ENCODE data around the gene GNAI1.

The GNAI1 gene

GRCh38 chr7:80216996-80217842 lies 82.6 kb downstream of the GNAI1 start:
- DNase-seq: no peak

DNA sequence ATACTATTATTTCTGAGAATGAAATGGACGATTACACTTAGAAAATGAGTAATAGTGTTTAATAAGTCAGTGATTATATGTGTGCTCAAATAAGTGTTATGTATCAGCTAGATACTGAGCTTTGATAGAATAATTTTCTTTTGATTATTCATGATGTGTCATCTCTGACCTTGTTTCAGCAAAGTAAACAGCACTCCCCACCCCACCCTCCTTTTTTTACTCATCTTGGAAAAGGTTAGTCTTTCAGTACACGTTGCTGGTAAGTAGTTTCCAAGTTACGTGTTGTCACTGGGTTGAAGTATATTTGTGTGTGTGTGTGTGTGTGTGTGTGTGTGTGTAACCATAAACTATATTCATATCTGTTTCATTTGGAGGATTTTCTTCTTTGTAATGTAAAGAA lies 84.1 kb downstream of the GNAI1 start:
- no peak for DNase-seq

DNA sequence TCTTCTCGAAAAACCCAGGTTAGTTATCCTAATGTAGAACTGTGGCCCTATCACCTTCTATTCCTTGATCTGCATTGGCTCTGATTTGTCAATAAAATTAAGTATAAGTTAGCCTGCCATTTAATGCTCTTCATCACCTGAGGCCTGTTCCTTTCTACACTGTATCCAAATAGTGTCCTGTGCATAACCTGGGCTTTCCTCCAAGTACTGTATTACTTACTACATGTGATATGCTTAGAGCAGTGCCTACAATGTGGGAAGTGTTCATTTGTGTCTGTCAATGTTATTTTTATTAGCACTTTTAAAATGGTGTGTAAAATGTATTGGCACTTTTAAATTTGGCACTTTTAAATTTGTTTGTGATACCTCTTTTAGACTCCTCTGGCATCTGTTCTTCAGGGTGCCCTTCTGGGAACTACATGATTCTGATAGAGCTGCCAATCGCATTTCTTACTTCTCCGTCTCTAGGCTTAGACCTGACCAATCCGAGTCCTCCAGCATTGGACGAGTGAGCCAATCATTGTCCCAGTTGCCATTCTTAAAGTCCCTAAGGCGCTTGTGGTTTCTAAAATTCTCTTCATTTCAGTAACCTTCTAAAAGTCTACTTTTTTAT lies 85.5 kb downstream of the GNAI1 start:
- no peak for DNase-seq

- no peak for DNase-seq
These were observed 89.8 kb downstream of the GNAI1 start for GRCh38 chr7:80224415-80224814.

- no peak for DNase-seq
These were observed 90.7 kb downstream of the GNAI1 start for GRCh38 chr7:80225361-80225760.

GRCh38 chr7:80226629-80227028 lies 92.0 kb downstream of the GNAI1 start:
- DNase-seq: no peak

DNA sequence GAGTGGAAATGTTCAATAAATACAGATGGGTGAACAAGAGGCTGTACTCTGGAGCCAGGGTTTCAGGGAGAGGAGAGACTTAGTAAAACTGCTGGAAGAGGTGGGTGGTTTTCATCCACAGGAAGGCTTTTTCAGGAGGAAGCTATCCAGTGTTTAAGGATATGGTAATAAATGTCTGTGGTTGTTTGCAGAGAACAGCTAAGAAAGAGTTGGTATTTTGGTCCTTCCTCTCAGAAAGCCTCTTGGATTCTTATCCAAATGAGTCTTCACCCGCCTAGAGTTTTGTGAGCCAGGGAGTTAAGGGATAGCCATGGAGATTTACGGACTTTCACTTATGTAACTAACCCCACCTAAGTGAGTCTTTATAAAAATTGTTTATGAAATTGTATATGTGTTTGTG lies 95.7 kb downstream of the GNAI1 start:
- no peak for DNase-seq

GRCh38 chr7:80231707-80232106 lies 97.1 kb downstream of the GNAI1 start:
- no peak for DNase-seq

DNA sequence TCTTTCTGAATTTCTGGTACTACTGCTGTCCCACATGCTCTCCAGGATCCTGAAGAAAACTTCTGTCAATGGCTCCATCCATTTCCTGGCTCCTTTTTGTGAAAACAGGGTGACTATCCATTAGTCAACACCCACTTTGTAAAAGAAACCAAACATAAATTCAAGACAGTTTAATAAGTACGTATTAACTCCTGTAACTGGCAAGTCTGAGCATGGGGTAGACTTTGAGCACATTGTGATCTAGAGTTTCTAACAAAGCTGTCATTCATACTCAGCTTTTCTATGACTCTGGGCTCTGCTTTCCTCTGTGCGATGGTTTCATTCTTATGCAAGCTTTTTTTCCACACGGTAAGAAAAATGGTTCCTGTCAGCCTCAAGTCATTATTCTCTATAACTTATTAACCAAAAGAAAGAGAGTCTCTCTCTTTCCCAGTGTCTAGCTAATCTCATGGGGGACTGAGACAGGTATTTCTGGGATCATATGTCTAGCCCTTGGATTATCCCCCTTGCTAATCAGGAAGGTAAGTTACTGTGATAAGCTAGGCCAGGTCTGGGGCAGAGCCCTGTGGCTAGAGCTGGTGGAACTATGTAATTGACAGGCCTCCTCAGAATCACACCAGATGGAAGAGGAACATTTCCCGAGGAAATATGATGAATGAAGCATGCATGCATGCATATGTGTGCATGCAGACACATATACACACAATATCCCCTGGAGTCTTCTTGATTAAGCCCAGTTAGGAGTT lies 98.5 kb downstream of the GNAI1 start:
- DNase-seq: no peak

DNA sequence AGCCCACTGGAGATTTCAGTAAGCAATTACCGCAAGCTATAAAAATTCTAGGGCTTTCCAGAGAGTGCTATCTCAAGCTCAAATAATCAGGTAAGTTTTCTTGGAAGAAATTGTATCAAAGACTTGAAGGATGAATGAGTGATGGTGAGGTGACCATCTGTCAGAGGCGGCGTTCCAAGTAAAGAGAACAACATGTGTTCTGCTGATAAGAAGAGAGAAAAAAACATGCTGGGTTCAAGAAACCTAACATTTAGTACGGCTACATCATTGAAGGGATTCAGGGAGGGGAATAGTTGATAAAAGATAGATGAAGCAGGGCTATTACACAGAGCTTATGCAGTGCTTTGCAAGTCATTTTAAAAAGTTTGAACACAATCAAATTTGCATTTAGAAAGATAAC lies 100.7 kb downstream of the GNAI1 start:
- no peak for DNase-seq

DNA sequence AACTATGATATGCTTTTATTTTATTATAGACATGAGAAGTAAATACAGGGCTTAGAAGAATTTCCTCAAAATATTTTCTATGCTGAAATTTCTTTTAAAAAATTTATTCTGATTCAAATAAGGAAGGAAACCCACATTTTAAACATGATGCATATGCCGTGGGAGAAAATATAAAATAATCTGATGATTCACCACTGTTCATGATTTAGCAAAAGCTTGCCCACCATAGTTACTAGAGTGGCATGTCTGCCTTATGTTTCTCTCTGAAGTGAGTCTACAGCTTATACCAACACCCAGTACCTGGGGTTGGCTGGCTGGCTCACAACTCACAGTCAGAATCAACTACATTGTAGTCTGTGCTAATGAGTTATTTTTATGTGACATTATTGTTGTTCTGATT lies 102.0 kb downstream of the GNAI1 start:
- DNase-seq: no peak

- no peak for DNase-seq
These were observed 105.8 kb downstream of the GNAI1 start for GRCh38 chr7:80240265-80241025.

DNA sequence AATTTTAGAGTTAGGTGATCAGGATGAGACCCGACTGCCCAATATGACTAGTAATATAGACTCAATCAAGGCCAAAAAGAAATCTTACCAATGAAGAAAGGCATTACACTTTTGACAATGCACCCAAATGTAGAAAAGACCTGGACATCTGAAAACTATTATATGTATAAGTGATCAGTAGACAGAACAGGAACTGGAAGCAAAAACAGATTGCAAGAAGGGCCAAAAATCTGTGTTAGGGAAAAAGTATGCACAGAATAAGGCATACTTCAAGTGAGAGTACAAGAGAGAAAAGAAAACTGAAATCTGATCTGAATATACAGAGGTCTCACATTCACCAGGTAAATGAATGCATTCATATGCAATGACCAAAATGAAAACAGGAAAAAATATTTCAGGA lies 107.0 kb downstream of the GNAI1 start:
- no peak for DNase-seq

GRCh38 chr7:80243425-80243824 lies 108.8 kb downstream of the GNAI1 start:
- DNase-seq: no peak

GRCh38 chr7:80244206-80244916 lies 109.7 kb downstream of the GNAI1 start:
- no peak for DNase-seq

GRCh38 chr7:80247144-80247543 lies 112.5 kb downstream of the GNAI1 start:
- DNase-seq: no peak

DNA sequence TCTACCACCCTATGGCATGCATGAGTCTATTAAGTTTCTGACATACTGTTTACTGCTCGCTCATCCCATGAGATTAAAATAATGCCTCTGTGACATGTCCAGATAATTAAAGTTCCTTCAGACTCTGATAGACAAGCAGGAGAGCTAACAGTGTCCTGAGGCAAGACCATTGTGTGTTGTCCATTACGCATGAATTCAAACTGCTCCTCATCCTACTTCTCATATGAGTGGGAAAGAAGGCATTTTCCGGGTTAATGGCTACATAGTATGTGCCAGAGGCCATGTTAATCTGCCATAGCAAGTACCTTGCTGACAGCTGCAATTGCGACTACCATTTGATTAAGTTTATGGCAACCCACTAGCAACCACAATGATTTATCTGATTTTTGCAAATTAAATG lies 113.3 kb downstream of the GNAI1 start:
- no peak for DNase-seq

DNA sequence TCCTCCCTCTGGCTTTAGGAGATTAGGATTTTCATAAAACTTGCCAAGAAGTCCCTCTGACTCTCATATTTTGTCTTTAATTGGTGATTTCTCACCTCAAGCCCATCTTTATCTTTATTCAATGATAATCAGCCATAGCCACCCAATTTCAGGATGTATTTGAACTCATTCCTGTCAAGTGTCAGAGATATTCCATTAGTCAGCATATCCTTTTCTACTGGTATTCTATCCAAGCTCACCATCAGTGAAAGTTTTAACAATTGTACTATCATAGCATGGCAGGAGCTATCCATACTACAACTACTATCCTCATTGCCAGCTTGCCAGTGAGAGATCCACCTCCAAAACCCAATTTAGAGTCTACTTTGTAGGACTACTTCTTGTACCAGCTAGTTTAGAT lies 114.6 kb downstream of the GNAI1 start:
- no peak for DNase-seq

- no peak for DNase-seq
These were observed 115.1 kb downstream of the GNAI1 start for GRCh38 chr7:80249619-80250295.

DNA sequence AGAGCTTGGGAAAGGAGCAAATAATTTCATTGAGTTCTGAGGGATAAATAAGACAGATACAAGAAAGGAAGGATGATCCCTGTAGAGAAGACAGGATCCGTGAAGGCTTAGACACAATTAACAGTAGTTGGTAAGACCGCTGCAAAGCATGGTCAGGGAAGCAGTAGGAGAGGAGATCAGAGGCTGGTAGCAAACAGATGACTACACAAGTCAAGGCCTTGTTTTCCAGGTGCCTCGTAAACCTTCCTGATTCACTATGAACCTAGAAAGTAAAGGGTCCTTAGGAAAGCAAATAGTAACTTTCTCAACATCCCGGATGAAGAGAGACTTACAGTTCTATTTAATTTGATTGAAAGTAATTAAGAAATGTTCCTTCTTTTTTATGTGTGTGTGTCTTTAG lies 118.6 kb downstream of the GNAI1 start:
- DNase-seq: no peak

- DNase-seq: no peak
These were observed 119.0 kb downstream of the GNAI1 start for GRCh38 chr7:80253653-80254052.

DNA sequence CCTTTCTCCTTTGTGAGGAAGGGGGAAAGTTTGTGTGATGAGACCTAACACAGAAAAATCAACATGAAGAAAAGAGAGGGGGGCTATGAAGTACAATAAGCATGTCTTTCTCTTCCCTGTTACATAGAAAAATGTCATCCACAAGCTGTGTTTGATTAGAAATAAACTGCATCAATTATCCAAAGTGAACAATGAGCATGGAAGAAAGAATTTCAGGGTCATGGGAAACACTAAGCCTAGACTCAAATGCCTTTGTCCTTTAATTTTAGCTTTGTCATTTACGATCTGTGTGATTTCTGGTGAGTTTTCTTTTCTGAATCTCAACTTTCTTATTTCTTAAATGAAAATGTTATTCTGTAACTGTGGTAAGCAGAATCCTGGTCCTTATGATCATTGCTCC lies 121.0 kb downstream of the GNAI1 start:
- no peak for DNase-seq

Data from NCI-H510A (cell line).